ENCODE measurements around the gene AGAP1. TPM values are rescaled to one million over a fixed set of nuclear protein-coding genes. Genes with fewer than 3 reads are reported as not detected.
"Not testable (repeated sequence)": the region's sequence is repeated elsewhere in the genome, so short reads cannot be mapped to it uniquely, and the experiment has no call there.

AGAP1 gene
- polyA plus RNA-seq, 1 donor, result 31.5 TPM

DNA sequence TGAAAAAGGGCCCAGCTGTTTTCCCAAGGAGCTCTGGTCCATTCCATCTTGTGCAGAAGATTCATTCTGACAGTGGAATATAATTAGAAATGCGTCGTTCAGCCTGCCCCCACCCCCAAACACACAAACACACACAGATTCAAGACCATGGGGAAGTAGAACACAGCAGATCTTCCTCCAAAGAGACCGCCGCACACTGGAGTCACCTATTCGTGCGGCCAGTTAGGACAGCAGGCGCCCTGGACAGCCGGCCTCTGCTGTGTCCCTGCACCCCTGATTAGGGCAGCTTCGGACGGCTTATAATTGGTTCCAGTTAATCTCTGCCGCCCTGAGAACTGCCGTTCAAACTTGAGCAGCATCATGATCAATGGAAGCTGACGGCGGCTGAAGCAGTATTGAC is 558.4 kb downstream of the AGAP1 start:
- DNase-seq, result no peak

GRCh38 chr2:236052926-236053821 is 559.3 kb downstream of the AGAP1 start:
- DNase-seq, result no peak

DNA sequence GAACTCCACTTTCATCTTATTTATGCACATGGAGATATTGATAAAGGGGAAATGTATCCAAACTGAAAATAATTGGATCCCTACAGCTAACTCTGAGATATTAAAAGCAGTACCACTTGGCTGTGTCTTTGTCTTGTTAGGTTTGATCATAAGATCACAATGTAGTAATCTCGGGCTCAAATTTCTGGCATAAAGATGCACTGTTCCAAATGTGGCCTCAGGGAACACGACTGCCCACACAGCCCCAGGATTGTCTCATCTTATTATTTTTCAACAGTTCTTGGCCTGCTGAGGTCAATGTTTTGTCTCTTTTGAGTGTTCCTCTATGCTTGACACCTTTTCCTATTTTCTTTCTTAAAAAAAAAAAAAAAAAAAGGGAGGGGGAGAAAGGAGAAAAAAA is 560.3 kb downstream of the AGAP1 start:
- no peak for DNase-seq

DNA sequence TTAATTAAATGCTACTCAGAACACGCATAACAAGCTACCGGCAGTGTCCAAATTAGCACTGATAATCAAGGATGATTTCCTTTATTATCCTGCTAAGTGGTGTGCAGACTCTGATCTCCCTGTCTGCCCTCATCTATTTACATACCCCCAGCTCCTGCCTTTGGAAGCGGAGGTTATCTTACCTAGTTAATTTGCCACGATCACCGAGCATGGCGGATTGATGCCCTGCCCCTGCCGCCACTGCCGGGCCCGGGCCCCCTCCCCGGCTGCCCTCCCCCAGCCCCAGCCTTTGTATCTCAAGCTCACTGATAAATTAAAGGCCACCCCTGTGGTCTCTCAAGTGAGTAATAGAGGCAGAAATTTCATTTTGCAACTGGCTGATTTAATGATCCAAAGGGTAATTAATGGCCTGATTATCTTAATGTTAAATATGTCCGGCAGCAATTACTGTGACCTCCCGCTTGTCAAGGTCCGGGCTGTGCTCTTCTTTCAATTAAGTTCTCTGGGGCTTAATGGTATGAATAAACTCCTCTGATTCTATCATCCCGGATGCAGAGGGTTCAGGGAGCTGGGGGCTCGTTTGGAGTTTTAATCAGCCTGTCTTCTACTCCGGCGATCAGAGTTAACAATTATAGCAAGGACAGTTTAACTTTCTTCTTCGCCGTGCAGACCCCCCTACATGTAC is 560.9 kb downstream of the AGAP1 start:
- no peak for DNase-seq

DNA sequence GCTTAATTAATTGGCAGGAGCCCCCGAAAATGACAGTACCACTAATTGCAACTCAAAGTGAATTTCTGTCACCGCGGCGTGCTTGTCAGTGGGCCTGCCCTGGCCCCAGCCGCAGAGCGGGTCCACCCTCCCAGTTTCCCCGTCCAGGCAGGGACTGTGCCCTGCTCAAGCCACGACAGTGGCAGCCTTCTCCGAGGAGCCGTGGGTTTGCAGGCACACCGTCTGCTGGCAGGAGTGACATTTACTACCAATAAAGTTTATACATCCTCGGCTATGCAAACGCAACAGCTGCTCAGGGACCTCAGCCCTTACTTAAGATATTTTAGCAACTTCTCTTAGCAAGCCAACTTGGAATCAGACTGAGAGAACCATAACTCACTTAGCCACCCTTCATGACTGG is 561.6 kb downstream of the AGAP1 start:
- no peak for DNase-seq

DNA sequence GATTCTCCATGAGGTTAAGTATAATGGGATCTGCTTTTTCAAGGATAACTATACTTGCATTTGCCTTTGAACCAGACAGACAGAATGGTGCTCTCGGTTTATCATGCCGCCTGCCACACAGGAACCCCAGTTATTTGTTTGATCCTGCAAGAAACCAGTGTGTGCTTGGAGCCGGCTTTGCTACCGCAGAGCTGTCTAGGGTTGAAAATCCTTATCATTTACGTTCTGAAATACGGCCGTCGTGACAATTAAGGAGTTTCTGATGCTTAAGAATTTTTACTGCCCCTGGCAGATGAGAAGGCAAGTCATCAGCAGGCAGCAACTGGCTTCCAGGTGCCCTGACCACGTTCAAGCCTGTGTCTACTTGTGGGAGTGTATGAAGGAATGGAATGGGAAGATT is 562.3 kb downstream of the AGAP1 start:
- DNase-seq, result no peak

DNA sequence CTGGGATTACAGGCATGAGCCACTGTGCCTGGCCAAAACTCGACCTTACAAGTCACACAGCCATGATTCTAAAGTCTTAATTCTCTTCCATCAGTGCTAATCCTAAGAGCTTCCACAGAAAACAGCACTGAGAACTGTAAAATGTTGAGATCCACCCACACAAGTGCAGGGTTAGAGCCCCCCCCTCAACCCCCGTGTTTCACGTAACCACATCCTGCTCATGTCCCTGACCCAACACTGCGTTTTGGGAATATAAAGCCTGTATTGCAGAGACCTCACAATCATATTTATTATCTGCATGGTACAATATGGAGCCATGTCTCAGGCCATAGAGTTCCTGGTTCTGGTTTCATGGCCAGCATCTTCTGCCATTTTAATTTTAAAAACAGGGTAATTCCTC is 563.5 kb downstream of the AGAP1 start:
- no peak for DNase-seq

GRCh38 chr2:236061497-236061896 is 567.7 kb downstream of the AGAP1 start:
- no peak for DNase-seq

DNA sequence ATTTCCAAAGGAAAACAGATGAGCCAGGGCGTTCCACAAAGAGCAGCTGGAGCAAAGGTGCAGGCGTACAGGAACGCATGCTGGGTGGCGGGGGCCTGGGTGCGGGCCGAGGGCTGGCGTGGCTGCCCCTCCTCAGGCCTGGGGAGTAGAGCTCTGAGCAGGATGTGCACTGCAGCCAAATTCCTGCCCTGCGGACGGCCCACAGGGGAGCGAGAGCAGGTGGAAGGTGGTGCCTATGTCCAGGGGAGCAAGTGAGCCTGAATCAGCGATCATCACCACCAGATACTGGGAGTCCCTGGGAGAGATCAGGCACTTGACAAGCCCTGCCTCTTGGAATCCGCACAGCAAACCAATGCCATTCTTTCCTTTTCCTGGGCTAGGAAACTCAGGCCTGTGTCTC is 568.1 kb downstream of the AGAP1 start:
- no peak for DNase-seq

DNA sequence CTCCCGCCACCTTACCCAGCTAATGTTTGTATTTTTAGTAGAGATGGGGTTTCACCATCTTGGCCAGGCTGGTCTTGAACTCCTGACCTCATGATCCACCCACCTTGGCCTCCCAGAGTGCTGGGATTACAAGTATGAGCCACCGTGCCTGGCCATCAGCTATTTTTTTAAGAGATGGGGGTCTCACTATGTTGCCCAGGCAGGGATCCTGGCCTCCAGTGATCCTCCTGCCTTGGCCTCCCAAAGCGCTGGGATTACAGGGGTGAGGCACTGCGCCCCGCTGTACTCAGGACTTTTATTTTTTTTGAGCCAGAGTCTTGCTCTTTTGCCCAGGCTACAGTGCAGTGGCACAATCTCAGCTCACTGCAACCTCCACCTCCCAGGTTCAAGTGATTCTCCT is 569.0 kb downstream of the AGAP1 start:
- not testable (repeated sequence) for DNase-seq

GRCh38 chr2:236063994-236064393 is 570.2 kb downstream of the AGAP1 start:
- DNase-seq, result no peak

GRCh38 chr2:236065314-236066160 is 571.7 kb downstream of the AGAP1 start:
- no peak for DNase-seq

DNA sequence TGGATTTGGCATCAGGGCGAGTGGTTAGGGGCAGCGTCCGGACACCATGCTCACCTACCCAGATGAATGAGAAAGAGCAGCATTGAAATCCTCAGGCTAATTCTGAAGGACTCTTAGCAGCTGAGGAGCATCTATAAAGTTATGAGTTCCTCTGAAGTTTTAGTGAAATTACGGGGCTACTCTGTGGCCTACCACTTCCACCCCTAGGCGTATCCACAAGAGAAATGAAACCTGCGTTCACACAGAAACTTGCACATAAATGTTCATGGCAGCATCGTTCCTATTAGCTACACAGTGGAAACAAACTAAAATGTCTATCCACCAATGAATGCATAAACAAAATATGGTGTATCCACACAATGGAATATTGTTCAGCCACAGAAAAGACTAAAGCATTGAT is 576.4 kb downstream of the AGAP1 start:
- no peak for DNase-seq

DNA sequence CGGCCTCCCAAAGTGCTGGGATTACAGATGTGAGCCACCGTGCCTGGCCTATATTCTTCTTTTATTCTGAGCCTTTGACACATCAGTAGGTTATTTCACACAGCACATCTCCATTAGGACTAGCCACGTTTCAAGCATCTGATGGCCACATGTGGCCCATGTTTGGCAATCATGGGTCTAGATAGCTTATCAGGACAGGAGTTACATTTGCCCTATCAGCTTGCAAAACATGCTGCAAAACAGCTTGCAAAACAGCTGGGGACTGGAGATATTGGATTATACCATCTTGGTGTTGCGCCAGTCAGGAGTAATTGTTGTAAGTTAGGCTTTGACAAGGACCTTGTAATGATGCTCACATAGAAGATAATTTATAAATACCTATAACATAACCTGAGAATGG is 579.4 kb downstream of the AGAP1 start:
- DNase-seq, result no peak

DNA sequence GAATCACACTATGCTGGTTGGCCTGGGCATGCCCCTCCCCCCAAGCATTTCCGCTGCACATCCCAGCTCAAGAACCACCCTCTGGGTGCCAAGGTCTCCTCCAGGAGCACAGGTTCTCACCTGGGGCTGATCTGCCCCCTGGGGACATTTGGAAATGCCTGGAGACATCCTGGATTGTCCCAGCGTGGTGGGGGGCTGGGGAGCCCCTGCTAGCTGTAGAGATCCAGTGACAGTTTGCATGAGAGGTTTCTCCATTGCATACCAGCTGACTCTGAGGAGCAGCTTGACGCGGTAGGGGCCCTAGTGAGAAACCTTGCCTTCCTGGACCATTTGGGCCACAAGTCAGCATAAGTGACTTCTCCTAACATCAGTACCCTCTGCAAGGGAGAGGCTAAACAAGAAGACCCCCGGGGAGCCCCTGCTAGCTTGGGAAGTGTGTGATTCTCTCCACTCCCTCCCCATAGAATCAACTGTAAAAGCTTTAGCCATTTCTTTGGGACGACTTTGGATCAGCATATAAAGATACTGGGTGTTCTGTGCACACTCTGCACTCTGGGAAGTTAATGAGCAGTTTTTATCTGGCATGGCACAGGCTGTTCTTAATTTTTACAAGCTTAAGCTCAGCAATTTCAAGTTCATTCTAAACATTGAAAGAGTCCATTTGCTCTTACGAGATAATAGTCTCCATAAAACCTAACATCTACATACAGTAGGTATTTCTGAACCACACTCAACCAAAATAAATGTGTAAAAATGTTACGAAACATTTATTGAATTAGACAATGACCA is 580.2 kb downstream of the AGAP1 start:
- no peak for DNase-seq

- no peak for DNase-seq
Measured at GRCh38 chr2:236075802-236076201, 582.0 kb downstream of the AGAP1 start.

GRCh38 chr2:236078297-236079255 is 584.7 kb downstream of the AGAP1 start:
- DNase-seq, result no peak

- no peak for DNase-seq
Measured at GRCh38 chr2:236080412-236080811, 586.6 kb downstream of the AGAP1 start.

GRCh38 chr2:236081171-236081570 is 587.3 kb downstream of the AGAP1 start:
- no peak for DNase-seq

DNA sequence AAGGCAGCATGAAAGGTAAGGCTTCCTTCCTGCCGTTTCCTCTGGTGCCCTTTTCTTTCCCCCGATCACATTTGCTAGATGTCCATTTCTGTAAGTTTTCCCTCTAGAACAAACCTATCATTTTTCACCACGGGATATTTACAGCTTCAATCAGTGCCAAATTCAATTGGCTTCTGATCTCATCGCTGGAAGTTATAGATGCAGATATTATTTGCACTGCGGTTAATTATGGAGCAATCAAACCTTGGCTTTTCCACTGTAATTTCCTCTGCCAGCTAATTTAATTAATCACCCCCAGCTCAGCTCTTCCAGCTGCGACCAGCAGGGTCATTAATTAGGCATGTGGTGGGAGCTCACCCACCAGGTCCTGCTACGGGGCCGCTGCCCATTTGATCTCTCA is 588.2 kb downstream of the AGAP1 start:
- DNase-seq, result no peak

DNA sequence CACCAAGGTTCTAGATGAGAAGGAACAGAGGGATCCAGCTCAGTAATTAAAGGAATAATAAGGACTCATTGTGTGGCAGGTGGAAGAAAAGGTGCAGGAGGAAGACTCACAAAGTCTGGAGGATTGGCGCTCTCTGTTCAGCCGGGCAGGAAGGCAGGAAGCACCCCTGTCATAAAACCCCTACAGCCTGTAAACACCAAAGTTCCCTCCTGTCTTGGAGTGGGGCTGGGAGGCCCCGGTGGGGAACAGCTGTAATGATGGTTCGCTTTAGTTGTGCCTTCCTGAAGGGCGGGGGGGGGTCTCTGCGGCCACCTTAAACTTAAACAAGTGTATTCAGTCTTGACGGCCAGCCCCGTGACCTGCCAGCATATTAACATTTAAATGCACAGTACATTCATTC is 590.1 kb downstream of the AGAP1 start:
- no peak for DNase-seq
